PC-3 (cell line): Measurements from ENCODE around the gene CD276. TPM values are rescaled to one million over a fixed set of nuclear protein-coding genes. Genes with fewer than 3 reads are reported as not detected.

Experiments used
- ATAC-seq: fragments of 200-7000 bp; cut with Tn5 transposase; 2 replicates; pipeline ENCODE4 v1.9.1; 2020; ENCODE audit warnings: mild to moderate bottlenecking, moderate library complexity
- BruUV-seq: library from RNA; stranded (reverse); fragments of 400-500 nt; replicated peaks from 2 replicates; lab custom pipeline; 2021; lab: Mats Ljungman, UMichigan
- CTCF ChIA-PET: fragments of 300-600 bp; sonication (Branson Sonifier 250); formaldehyde crosslinking; loops from one replicate; lab custom pipeline; 2022; ENCODE audit warnings: antibody characterized with exemption; lab: Charles Lee
- POLR2A ChIA-PET: fragments of 300-600 bp; sonication (Branson Sonifier 250); formaldehyde crosslinking; loops from one replicate; lab custom pipeline; 2022; ENCODE audit warnings: antibody characterized with exemption; ENCODE audit not compliant: unreplicated experiment; lab: Charles Lee
- DNase-seq: peaks from one replicate; pipeline ENCODE4 v3.0.0-alpha.2; 2015
- H2AFZ ChIP-seq: fragments of 300-600 bp; sonication (generic); 2 replicates; pipeline ENCODE4 v1.6.0; 2016; ENCODE audit warnings: antibody characterized with exemption, low read length
- H3F3A ChIP-seq: fragments of 300-600 bp; sonication (generic); one replicate; pipeline ENCODE4 v1.6.0; 2017; ENCODE audit warnings: antibody characterized with exemption, low read length, control low read depth, mild to moderate bottlenecking; ENCODE audit not compliant: unreplicated experiment
- H3K27ac ChIP-seq: fragments of 300-600 bp; sonication (generic); 2 replicates; pipeline ENCODE4 v1.5.1; 2016; ENCODE audit warnings: mild to moderate bottlenecking, low read length
- H3K27me3 ChIP-seq: fragments of 300-600 bp; sonication (generic); 2 replicates; pipeline ENCODE4 v1.6.1; 2016; ENCODE audit warnings: low read length, mixed read lengths
- H3K36me3 ChIP-seq: fragments of 300-600 bp; sonication (generic); 2 replicates; pipeline ENCODE4 v1.6.1; 2016; ENCODE audit warnings: low read depth, mixed run types, low read length, mixed read lengths
- H3K4me1 ChIP-seq: fragments of 300-600 bp; sonication (generic); 2 replicates; pipeline ENCODE4 v1.5.1; 2016; ENCODE audit warnings: low read length; ENCODE audit not compliant: insufficient read depth
- H3K4me2 ChIP-seq: fragments of 300-600 bp; sonication (generic); 2 replicates; pipeline ENCODE4 v1.6.0; 2016; ENCODE audit warnings: low read length
- H3K4me3 ChIP-seq: fragments of 300-600 bp; sonication (generic); 2 replicates; pipeline ENCODE4 v1.5.1; 2016; ENCODE audit warnings: mild to moderate bottlenecking, low read length, mixed read lengths
- H3K79me2 ChIP-seq: fragments of 300-600 bp; sonication (generic); 2 replicates; pipeline ENCODE4 v1.6.1; 2017; ENCODE audit warnings: low read length, mixed read lengths
- H3K9ac ChIP-seq: fragments of 300-600 bp; sonication (generic); 2 replicates; pipeline ENCODE4 v1.6.0; 2016; ENCODE audit warnings: mild to moderate bottlenecking, low read length
- H3K9me2 ChIP-seq: fragments of 300-600 bp; sonication (generic); replicated peaks from 2 replicates; pipeline ENCODE4 v1.6.1; 2016; ENCODE audit warnings: mixed run types, low read length, mixed read lengths
- H3K9me3 ChIP-seq: fragments of 300-600 bp; sonication (generic); 2 replicates; pipeline ENCODE4 v1.6.1; 2016; ENCODE audit warnings: low read length, mixed read lengths
- H4K20me1 ChIP-seq: fragments of 300-600 bp; sonication (generic); 2 replicates; pipeline ENCODE4 v1.6.1; 2016; ENCODE audit warnings: low read length, mixed read lengths
- EZH2 ChIP-seq: fragments of 300-600 bp; sonication (generic); IDR thresholded peaks from one replicate; pipeline ENCODE4 v1.6.1; 2017; ENCODE audit warnings: antibody characterized with exemption, mild to moderate bottlenecking, low read length; ENCODE audit not compliant: unreplicated experiment
- EZH2phosphoT487 ChIP-seq: fragments of 300-600 bp; sonication (generic); IDR thresholded peaks from 2 replicates; pipeline ENCODE4 v1.6.1; 2018; ENCODE audit warnings: mild to moderate bottlenecking, antibody characterized with exemption, low read length, borderline replicate concordance
- intact Hi-C: fragments of 100-400 bp; cut with micrococcal nuclease; formaldehyde crosslinking; loops from 2 replicates; pipeline ENCODE4 v1.9.0; 2023
- total RNA-seq: library from RNA; depleted of rRNA; stranded (reverse); fragments of >200 nt; gene quantifications from 2 replicates; pipeline ENCODE4 v1.2.3, GENCODE V29; 2014
- TF ChIP-seq, protein P1 (sequence below): fragments of 300-600 bp; sonication (generic); conservative IDR thresholded peaks from 2 replicates; pipeline ENCODE4 v1.5.1; 2017; ENCODE audit warnings: antibody characterized with exemption, low read depth, mild to moderate bottlenecking, low read length

CD276 gene
- total RNA-seq, 1 experiment from 2014 or later = 85.3 TPM

GRCh38 chr15:73683257-73683776, 866 bp upstream of the CD276 start:
- H3K27me3 ChIP-seq = no peaks in the 10 kb centered on the region
- H3K4me1 ChIP-seq = peaks cover 46% of the 10 kb centered on the region
- DNase-seq (no peak), ATAC-seq (no peak)
- no peaks in the 10 kb centered on the region for H3K9me2 ChIP-seq
- peaks cover 40% of the 10 kb centered on the region for H3K79me2 ChIP-seq
- peak overlapping the region; percentile 93 for H3K9ac ChIP-seq
- no peaks in the 10 kb centered on the region for H3K36me3 ChIP-seq
- H2AFZ ChIP-seq = peak overlapping the region; percentile 90
- H3F3A ChIP-seq = no peaks in the 10 kb centered on the region
- H3K4me2 ChIP-seq = peak overlapping the region; percentile 93
- H4K20me1 ChIP-seq = peaks cover 11% of the 10 kb centered on the region; the same call in 1 of the 2 replicates
- H3K4me3 ChIP-seq = peak overlapping the region; percentile 93
- no TSS peak for BruUV-seq
- intact Hi-C loops = loop anchor here (5.0 kb wide), 1 partner anchor 46 kb away; no protein-coding TSS in a partner anchor
- ChIA-PET CTCF (interaction anchor here (1.0 to 1.5 kb wide), 2 partner anchors 17 to 47 kb away, joined by 5 to 6 read pairs; no protein-coding TSS in a partner anchor), POLR2A (no interaction called here)
- TF ChIP-seq, protein P1, sequence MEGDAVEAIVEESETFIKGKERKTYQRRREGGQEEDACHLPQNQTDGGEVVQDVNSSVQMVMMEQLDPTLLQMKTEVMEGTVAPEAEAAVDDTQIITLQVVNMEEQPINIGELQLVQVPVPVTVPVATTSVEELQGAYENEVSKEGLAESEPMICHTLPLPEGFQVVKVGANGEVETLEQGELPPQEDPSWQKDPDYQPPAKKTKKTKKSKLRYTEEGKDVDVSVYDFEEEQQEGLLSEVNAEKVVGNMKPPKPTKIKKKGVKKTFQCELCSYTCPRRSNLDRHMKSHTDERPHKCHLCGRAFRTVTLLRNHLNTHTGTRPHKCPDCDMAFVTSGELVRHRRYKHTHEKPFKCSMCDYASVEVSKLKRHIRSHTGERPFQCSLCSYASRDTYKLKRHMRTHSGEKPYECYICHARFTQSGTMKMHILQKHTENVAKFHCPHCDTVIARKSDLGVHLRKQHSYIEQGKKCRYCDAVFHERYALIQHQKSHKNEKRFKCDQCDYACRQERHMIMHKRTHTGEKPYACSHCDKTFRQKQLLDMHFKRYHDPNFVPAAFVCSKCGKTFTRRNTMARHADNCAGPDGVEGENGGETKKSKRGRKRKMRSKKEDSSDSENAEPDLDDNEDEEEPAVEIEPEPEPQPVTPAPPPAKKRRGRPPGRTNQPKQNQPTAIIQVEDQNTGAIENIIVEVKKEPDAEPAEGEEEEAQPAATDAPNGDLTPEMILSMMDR = no peak; the same call in 1 of the 2 replicates
- TF ChIP-seq EZH2phosphoT487 = no peak
- H3K9me3 ChIP-seq = no peaks in the 10 kb centered on the region
- H3K27ac ChIP-seq = peak overlapping the region; percentile 77

GRCh38 chr15:73684581-73685455, 635 bp downstream of the CD276 start:
- TF ChIP-seq, protein P1 = no peak
- TF ChIP-seq EZH2phosphoT487 (no peak), EZH2 (no peak)
- intact Hi-C loops = loop anchor here (5.0 kb wide), 1 partner anchor 48 kb away; no protein-coding TSS in a partner anchor
- Histone ChIP-seq H3K4me3 (peak overlapping the region; percentile 93), H3K36me3 (no peaks in the 10 kb centered on the region), H4K20me1 (peaks cover 19% of the 10 kb centered on the region; the same call in 1 of the 2 replicates), H2AFZ (peak overlapping the region; percentile 60), H3K27me3 (no peaks in the 10 kb centered on the region), H3K79me2 (peaks cover 55% of the 10 kb centered on the region), H3K27ac (peak overlapping the region; percentile 60), H3F3A (no peaks in the 10 kb centered on the region), H3K9me2 (no peaks in the 10 kb centered on the region), H3K9me3 (no peaks in the 10 kb centered on the region), H3K4me2 (peak overlapping the region; percentile 85), H3K9ac (peak overlapping the region; percentile 93), H3K4me1 (peaks cover 61% of the 10 kb centered on the region)
- CTCF ChIA-PET = no interaction called here
- DNase-seq (peak; percentile 62), ATAC-seq (peak; percentile 16)
- POLR2A ChIA-PET = no interaction called here
- no TSS peak for BruUV-seq
